Frontal cortex (tissue), 4 donors: Measurements from ENCODE around the gene PRKG1. TPM values are rescaled to one million over a fixed set of nuclear protein-coding genes. Genes with fewer than 3 reads are reported as not detected.
A peak's percentile ranks its signal among the peaks of the same experiment; 100 is the strongest.

ENCODE experiments used
- DNase-seq, 2 donors: peaks; one replicate each; pipeline ENCODE4 v3.0.0; 2012; ENCODE audit warnings: low spot score in 2 of 2
- FAIRE-seq: peaks from 2 replicates; lab custom pipeline; 2012; peaks lifted over from hg19 to GRCh38; lab: Jason Lieb, UNC
- total RNA-seq: library from RNA; depleted of rRNA; stranded (reverse); fragments of >200 nt; gene quantifications from one replicate; pipeline ENCODE4 v1.2.3, GENCODE V29; 2014
- donor health status: control.
- donor health status: control.
- donor health status: control.

The PRKG1 gene
- 15.5 TPM for total RNA-seq

DNA sequence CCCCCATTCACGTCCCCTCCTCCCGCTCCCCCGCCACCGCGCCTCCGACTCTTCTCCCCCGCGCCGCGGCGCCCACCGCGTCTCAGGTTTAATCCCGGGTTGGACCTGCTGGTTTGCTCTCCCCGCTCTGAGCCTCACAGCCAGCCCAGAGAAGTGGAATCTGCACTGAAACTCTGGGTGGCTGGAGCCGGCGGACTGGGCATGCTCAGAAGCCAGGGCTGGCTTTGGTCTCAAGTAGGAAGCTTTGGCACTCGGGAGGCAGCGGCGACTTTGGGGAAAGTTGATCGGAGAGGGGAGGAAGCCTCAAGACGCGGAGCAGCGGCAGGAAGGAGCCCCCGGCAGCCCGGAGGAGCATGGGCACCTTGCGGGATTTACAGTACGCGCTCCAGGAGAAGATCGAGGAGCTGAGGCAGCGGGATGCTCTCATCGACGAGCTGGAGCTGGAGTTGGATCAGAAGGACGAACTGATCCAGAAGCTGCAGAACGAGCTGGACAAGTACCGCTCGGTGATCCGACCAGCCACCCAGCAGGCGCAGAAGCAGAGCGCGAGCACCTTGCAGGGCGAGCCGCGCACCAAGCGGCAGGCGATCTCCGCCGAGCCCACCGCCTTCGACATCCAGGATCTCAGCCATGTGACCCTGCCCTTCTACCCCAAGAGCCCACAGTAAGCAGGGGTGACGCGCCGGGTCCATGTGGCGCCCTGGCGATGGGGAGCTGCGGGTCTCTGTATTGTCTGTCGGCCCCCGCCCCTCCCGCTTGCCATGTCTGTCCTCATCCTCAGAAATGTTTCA lies at the start of gene PRKG1:
Gene PRKG1, plus strand, starts transcription at position 250 of the 791 bp plus-strand sequence.
- DNase-seq, result peak; percentile 43 to 48
- no peak for FAIRE-seq

DNA sequence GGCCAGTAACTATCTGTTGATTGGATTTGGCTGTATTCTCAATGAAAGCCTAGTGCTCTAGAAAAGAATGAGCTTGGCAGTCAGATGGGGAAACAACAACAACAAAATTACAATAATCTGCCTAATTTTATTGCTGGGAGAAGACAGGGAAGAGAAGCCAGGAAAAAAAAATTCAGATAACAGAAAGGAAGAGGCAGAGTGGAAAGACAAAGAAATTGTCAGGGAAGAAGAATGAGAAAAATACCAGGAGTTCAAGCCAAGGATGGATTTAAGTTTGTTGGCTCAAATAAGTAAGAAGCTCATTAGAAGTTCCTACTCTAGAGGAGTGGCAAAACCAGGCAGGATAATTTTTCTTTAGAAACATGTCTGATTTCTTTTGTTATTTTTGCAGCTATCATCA lies 45.9 kb upstream of the PRKG1 start:
- FAIRE-seq, result no peak
- DNase-seq, result no peak

DNA sequence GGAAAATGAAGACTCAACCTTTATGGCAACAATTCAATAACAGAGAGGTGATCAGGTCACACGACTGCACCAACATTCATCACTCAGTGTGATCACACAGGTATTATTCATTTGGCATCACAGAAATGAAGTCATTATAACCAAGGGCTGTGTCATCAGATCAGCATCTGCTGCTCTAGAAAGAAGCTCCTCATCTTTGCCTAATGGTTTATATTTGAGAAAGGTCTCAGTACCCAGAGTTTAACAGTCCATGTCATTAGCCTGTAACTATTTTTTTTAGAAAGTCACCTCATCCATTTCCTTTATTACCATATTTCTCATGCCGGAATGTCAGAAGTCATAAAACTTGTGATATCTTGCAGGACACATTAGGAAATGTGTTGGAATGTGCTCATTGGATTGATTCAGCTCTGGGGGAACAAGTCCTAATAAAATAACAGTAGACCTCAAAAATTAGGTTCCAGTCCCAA lies 45.1 kb upstream of the PRKG1 start:
- FAIRE-seq, result no peak
- DNase-seq, result no peak

DNA sequence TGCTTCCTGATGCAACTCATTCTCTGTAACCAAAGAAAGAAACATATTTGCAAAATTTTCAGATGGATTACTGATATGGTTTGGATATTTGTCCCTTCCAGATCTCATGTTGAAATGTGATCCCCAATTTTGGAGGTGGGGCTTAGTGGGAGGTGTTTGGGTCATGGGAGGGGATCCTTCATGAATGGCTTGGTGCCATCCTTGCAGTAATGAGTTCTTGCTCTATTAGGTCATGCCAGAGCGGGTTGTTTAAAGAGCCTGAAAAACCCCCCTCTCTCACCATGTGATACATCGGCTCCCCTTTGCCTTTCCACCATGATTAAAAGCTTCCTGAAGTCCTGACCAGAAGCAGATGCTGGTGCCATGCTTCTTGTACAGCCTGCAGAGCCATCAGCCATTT lies 43.8 kb upstream of the PRKG1 start:
- FAIRE-seq, result no peak
- DNase-seq, result no peak

DNA sequence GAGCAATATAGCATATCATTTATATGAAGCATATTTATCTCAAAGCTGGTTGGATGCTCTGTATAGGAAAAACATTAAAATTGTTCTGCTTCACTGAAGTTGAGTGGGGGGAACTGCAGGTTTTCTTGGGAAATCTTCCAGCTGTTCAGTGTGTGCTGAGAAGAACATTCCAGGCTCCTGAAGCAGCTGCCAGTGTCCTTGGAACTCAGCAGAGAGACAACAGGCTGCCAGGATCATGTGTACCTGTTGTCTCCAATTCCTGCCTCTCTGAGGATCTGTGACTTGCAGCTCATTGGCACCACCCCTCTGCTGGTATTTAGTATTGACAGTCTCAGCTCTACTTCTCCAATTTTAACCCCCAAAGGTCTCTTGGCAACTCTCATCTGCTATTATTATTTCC lies 42.3 kb upstream of the PRKG1 start:
- DNase-seq (no peak), FAIRE-seq (no peak)

DNA sequence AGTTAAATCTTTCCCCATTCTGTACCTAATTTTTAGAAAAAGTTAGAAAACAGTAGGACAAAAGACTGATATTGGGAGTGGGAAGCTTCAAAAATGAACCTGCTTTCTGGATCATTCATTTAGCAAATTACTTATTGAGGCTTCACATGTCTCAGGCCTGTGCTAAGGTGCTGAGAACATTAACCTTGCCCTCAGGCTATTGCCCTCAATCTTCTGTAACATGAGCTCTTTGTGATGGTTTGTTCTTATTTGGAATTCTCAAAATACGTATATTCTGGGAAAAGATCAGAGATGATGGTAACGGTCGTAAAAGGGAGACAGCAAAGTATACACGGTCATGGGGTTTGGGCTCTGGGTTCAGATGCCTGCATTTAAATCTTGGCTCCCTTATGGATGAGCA lies 39.5 kb upstream of the PRKG1 start:
- DNase-seq, result no peak
- no peak for FAIRE-seq

DNA sequence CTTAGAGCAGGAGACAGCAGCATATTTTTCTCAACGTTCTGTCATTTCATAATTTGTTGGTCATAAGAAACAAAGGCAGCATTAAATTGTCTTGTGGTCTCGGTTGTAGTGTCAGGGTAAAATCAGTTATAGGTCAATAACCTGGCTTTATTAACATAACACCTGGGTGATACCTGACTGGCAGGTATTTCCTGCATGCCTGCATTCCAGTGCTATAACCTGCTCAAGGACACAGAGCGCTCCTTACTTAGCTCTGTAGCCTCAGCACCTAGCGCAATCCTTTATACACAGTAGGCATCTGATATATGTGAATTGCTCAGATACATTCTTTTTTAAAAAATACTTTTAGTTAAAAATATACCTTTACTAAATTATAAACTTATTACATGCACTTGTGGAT lies 38.9 kb upstream of the PRKG1 start:
- no peak for FAIRE-seq

DNA sequence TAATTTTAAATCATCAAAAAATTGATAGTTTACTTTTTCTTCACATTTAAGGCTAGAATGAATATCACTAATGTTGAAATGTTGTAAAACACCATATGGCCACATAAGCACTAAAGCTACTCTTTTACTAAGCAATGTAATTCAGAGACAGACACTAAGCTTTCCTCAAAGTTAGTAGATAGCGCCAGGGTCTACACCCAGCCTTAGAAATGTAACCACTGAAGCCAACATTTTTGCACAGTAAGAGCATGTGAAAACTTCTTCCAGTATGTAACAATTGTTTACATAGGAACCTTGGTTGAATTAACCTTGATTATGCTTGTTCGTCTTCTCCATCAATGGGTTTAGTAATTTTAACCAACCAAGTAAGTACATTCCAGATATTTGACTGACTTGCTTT lies 28.4 kb upstream of the PRKG1 start:
- DNase-seq (no peak), FAIRE-seq (no peak)

More for the DNA sequence above, 38.9 kb upstream of the PRKG1 start:
- no peak for DNase-seq

DNA sequence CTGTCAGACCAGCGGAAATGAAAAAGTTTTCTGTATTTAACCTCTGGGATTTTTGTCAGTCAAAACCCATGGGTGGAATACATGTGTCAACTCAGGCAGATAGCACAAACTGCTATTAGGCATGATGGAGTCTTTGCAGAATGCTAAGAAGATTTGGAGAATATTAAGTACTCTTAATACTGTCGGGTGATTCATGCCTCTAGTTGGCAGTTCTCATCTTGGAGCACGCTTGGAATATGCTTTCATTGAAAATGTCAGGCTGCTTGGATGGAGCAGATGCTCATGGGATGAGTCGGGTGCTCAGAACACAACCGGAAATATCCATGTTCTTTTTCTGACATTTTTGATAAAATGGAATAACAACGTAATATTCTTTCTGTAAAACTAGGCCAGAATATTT lies 27.6 kb upstream of the PRKG1 start:
- DNase-seq (no peak), FAIRE-seq (no peak)

DNA sequence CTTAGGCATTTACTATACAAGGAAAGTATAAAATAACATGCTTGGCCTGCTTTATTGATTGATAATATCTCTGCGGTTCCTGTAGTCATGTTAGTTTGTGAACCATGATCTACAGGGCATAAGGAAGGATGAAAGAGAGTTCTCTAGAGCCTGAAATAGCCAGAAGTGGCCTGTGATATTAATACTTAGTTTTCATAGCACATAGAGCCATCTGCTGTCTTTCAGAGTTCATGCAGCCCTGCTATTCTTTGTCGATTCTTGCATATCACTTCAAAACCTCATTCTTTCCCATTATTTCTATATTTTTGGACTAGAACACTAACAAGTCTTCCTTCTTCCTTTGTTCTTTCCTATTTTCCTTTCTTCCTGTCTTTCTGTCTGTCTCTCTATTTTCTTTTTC lies 26.4 kb upstream of the PRKG1 start:
- no peak for FAIRE-seq
- no peak for DNase-seq

DNA sequence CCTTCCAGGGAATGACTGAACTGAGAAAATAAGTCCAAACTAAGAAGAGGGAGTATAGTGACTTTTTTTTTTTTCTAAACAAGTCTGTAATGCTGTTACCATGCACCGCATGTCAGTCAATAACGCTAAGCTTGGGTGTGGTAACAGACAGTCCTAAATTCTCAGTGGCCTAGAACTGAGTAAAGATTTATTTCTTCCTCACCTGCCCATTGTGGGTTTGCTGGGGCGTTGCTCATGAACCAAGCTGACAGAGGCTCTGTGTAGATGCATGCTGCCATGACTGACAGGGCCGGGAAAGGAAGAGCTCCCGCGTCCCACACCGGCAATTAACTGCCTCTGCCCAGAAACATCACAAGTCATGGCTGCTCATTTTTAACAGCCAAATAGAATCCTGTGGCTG lies 25.5 kb upstream of the PRKG1 start:
- no peak for DNase-seq

DNA sequence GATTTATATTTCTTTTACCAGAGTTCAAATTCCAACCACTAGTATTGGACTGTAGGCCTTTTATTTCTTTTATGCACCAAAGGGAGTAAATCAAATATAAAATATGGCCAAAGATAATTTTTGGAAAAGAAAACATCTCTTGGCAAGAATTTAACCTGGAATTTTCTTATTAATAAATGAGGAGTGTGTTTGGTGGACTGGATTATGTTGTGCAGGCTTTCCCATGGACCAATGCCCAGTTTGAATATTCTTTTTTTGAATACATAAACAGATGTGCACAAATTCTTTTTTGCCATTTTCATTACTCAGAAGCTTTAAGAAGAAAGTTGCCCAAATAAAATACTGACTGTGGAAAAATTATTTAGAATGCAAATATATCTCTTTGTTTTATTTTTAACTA lies 22.1 kb upstream of the PRKG1 start:
- DNase-seq, result no peak
- no peak for FAIRE-seq

More for the DNA sequence above, 25.5 kb upstream of the PRKG1 start:
- FAIRE-seq, result no peak

DNA sequence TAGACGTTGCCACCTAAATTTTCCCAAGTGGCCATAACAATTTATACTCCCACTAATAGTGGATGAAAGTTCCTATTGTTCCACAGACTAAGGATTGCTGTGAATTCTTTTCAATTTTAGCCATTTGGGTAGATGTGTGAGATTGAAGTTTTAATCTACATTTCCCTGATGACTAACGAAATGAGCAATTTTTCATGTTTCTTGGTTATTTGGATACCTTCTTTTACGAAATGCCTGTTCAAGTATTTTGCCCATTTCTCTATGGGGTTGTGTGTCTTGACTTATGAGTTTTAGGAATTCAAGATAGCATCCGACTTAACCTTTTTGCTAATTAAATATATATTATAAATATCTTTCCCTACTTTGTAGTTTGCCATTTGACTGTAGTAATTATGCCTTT lies 16.4 kb upstream of the PRKG1 start:
- no peak for FAIRE-seq
- DNase-seq, result no peak

DNA sequence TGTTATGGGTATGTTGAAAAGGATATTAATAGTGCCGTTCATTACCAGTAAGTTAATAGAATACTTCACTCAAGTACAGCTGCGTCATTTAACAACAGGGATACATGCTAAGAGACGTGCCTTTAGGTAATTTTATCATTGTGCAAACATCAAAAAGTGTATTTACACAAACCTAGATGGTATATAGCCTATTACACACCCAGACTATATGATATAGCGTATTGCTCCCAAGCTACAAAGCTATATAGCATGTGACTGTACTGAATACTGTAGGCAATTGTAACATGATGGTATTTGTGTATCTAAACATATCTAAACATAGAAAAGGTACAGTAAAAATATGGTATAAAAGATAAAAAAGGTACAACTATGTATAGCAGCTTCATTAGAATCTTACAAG lies 11.1 kb upstream of the PRKG1 start:
- FAIRE-seq (no peak), DNase-seq (no peak)

DNA sequence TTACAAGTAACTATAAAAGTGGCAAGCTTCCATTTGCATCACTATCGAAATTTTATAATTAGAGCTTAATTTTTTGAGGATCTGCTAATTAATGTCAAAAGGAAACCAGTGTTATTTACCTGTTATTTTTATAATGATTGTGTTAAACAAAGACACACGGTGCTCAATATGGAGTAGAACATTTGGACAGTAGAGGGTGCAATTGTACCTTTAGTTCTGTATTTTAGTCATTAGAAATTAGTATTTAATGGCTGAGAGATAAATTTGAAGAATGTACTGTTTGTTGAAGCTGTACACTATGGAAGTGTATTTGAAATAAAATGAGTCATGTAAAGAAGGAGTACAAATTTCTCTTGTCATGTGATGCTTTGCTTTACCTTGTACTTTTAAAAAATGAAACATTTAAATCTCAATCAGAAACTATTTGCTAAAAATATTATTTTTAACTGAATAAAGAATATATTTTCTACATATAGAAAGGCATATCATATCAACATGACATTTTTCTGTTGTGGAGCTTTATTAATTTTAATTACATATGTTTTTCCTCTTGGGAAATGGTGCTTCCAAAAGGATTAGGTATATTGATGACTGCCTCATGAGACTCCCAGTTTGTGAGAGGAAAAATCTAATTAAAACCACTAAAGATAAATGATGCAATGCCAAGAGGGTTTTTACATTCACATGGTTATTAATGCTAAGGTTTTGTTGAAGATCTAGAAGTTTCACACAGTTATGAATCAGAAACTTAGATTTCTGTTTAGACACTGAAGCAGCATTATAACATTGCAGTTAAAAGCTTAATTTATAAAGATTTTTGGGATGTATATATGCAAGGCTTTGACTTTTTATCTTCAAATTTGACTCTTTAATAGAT lies 10.4 kb upstream of the PRKG1 start:
- no peak for DNase-seq
- peak; percentile 69 for FAIRE-seq

DNA sequence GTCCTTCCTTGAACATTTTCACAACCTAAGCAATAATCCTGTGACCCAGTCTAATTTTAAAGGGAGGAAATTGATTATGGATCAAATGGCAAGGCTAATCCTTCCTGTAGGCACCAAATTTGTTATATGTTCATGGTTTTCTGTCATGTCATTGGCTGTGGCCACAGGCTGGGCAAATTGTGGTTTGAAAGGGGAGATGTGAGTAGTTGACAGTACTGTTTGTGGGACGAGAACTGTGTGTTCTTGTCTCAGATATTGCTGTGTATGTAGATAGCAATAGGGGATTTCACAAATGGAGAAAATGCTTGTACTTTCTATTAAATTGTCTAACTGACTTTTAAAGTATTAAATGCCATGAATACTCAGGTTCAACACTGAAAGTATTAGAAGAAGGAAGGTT lies 8.1 kb upstream of the PRKG1 start:
- FAIRE-seq (no peak), DNase-seq (no peak)

DNA sequence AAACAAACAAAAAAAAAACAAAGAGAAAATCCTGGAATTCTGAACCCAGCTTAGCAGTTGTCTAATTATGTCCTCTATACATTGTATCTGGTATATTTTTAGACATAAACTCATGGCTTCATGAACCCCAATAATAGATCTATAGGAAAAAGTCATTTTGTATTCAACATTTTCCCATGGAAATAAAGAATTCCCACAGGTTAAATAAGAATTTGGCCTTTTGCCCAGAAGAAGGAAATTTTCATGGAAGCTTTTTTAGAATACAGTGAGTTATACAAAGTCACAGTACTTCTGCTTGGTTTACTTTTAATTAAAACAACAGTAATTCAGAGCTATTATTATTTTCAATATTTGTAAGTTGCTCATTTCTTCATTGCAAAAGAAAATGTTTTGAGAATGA lies 2.1 kb upstream of the PRKG1 start:
- no peak for DNase-seq
- FAIRE-seq, result no peak

DNA sequence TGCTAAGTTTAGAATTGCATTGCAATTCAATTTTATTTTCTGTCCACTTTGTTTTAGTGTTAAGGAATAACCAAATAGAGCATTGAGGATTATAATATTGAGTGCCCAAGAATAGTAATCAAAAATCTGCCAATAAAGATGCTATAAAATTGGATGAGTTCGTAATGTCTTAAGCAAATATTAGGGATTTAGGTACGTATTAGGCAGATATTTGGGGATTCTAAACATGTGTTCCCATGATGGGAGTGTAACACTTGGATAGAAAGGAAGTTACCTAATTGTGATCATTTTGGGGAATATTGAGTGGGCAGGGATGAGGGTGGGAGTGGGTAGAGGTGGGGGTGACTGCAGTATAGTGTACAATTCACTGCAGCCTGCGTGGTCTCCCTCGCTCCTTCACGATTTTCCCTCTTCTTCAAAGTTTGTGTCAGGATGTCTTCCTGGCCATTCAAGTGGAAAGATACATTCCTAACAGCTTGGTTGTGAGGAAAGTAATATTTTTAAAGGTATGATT lies 1.3 kb upstream of the PRKG1 start:
- DNase-seq (no peak), FAIRE-seq (no peak)

DNA sequence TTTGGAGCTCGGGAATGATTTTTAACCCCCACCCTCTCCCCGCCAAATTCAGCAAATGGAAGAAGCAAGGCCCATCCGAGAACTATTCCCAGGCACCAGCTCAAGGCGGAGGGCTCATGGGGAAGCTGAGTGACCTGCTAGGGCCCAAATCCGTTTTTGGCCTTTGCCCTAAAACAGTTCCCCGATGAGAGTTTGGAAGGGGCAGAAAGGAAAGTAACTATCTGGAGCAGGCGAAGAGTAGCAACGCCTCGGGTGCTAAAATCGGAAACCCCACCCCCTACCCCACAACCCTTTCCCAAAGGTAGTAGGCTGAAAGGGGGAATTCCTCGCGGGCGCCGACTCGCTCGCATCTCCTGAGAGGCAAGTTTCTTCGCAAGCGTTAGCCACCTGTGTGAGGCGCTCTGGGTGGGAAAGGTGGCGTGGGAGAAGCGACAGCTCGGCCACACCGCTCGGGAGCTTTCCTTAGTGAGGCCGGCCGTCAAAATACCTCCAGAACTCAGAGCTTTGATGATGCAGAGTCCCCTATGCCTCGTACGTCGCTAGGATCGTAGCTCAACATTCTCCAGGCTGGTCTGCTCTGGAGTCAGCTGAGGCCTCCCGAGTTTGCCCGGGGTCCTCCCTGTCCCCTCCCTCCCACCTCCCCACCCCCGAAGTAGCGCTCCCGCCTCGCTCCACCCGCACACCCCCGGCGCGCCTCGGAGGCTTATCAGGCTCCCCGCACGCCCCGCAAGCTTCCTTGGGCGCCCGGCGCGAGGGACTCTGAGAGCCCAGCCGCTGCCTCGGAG lies 642 bp upstream of the PRKG1 start:
- DNase-seq (peak in 1 of 2 donors; percentile 27), FAIRE-seq (no peak)
